Keratinocyte (primary cell): ENCODE results near the gene DMPK. TPM values are rescaled to one million over a fixed set of nuclear protein-coding genes. Genes with fewer than 3 reads are reported as not detected.
A peak's percentile ranks its signal among the peaks of the same experiment; 100 is the strongest.

Experiments used
- DNase-seq: peaks from one replicate; pipeline ENCODE4 v3.0.0-alpha.2; 2011; ENCODE audit warnings: low read depth, missing footprints, low spot score
- FAIRE-seq: peaks from 2 replicates; lab custom pipeline; 2011; peaks lifted over from hg19 to GRCh38; lab: Jason Lieb, UNC
- H2AFZ ChIP-seq: 2 replicates; pipeline ENCODE4 v1.6.0; 2012; ENCODE audit warnings: low read length, control low read depth, inconsistent platforms; ENCODE audit not compliant: control insufficient read depth
- H3K27ac ChIP-seq: 2 replicates; pipeline ENCODE4 v1.5.1; 2011; ENCODE audit warnings: low read length; ENCODE audit not compliant: control insufficient read depth, insufficient read depth
- H3K27me3 ChIP-seq: 3 replicates; pipeline ENCODE4 v1.6.0; 2011; ENCODE audit warnings: low read length; ENCODE audit not compliant: control insufficient read depth, insufficient read depth; ENCODE audit errors: extremely low read depth
- H3K36me3 ChIP-seq, 2 experiments: 2 replicates in 1 of 2; 3 replicates in 1 of 2; pipeline ENCODE4 v1.5.1; 2011; ENCODE audit warnings: low read length in 2 of 2, mild to moderate bottlenecking in 1 of 2; ENCODE audit not compliant: control insufficient read depth in 2 of 2, insufficient read depth in 2 of 2; ENCODE audit errors: extremely low read depth in 1 of 2
- H3K4me1 ChIP-seq: 3 replicates; pipeline ENCODE4 v1.5.1; 2011; ENCODE audit warnings: low read length; ENCODE audit not compliant: control insufficient read depth, insufficient read depth; ENCODE audit errors: extremely low read depth
- H3K4me2 ChIP-seq: 3 replicates; pipeline ENCODE4 v1.6.0; 2011; ENCODE audit warnings: low read depth, low read length; ENCODE audit not compliant: control insufficient read depth, insufficient read depth; ENCODE audit errors: extremely low read depth
- H3K4me3 ChIP-seq, 3 experiments: fragments of 200-600 bp in 1 of 3; sonication (generic) in 1 of 3; 2 replicates in 2 of 3; 3 replicates in 1 of 3; pipeline ENCODE4 v1.5.1; 2011 to 2016; ENCODE audit warnings: low read length in 3 of 3, mild to moderate bottlenecking in 3 of 3, control low read depth in 2 of 3, inconsistent platforms in 1 of 3, low read depth in 1 of 3, mixed read lengths in 1 of 3, mixed run types in 1 of 3, moderate library complexity in 1 of 3; ENCODE audit not compliant: control insufficient read depth in 2 of 3, insufficient read depth in 2 of 3; ENCODE audit errors: extremely low read depth in 1 of 3
- H3K79me2 ChIP-seq: 2 replicates; pipeline ENCODE4 v1.6.0; 2012; ENCODE audit warnings: low read length; ENCODE audit not compliant: control insufficient read depth, insufficient read depth
- H3K9ac ChIP-seq: 3 replicates; pipeline ENCODE4 v1.6.0; 2011; ENCODE audit warnings: low read length; ENCODE audit not compliant: control insufficient read depth, insufficient read depth; ENCODE audit errors: extremely low read depth
- H3K9me1 ChIP-seq: 3 replicates; pipeline ENCODE4 v1.6.0; 2011; ENCODE audit warnings: low read length; ENCODE audit not compliant: control insufficient read depth, insufficient read depth; ENCODE audit errors: extremely low read depth
- H3K9me3 ChIP-seq: 2 replicates; pipeline ENCODE4 v1.5.1; 2012; ENCODE audit warnings: low read depth, low read length; ENCODE audit not compliant: control insufficient read depth
- H4K20me1 ChIP-seq: 3 replicates; pipeline ENCODE4 v1.6.0; 2011; ENCODE audit warnings: low read length; ENCODE audit not compliant: control insufficient read depth, insufficient read depth; ENCODE audit errors: extremely low read depth
- EZH2 ChIP-seq: IDR thresholded peaks from one replicate; pipeline ENCODE4 v1.6.1; 2012; ENCODE audit warnings: inconsistent platforms, mild to moderate bottlenecking, low read length, moderate library complexity
- dilution Hi-C: fragments of 300-500 bp; cut with MboI; formaldehyde crosslinking; loops from one replicate; pipeline ENCODE4 v1.7.0; 2020; ENCODE audit warnings: low sequenced_read_pairs; ENCODE audit not compliant: extremely low pct_ligation_motif_present
- polyA plus RNA-seq, 5 experiments: library from polyadenylated mRNA; depleted of rRNA in 3 of 5; stranded (reverse) in 3 of 5; stranded (forward) in 1 of 5; unstranded in 1 of 5; fragments of >200 nt; gene quantifications; 1 replicate in 1 of 5; 2 replicates in 3 of 5; 3 replicates in 1 of 5; pipeline versions ENCODE4 v1.2.1 to v1.2.3, GENCODE V29; 2011 to 2012; ENCODE audit warnings: missing spikeins in 2 of 5, low read depth in 1 of 5, low replicate concordance in 1 of 5
- TF ChIP-seq, protein P1 (sequence below), 3 experiments: IDR thresholded peaks in 1 of 3; conservative IDR thresholded peaks in 1 of 3; optimal IDR thresholded peaks in 1 of 3; 2 replicates in 2 of 3; 3 replicates in 1 of 3; pipeline versions ENCODE3 to v1.5.1; 2011; ENCODE audit warnings: low read length in 3 of 3, mild to moderate bottlenecking in 3 of 3, moderate library complexity in 2 of 3, control low read depth in 1 of 3, inconsistent platforms in 1 of 3; ENCODE audit not compliant: insufficient read depth in 2 of 3; ENCODE audit errors: extremely low read depth in 1 of 3

The DMPK gene
- polyA plus RNA-seq, 1 donor (not counting 4 experiments of a cell fraction or from before 2014, with no cell fraction given), result 7.0 TPM

DNA sequence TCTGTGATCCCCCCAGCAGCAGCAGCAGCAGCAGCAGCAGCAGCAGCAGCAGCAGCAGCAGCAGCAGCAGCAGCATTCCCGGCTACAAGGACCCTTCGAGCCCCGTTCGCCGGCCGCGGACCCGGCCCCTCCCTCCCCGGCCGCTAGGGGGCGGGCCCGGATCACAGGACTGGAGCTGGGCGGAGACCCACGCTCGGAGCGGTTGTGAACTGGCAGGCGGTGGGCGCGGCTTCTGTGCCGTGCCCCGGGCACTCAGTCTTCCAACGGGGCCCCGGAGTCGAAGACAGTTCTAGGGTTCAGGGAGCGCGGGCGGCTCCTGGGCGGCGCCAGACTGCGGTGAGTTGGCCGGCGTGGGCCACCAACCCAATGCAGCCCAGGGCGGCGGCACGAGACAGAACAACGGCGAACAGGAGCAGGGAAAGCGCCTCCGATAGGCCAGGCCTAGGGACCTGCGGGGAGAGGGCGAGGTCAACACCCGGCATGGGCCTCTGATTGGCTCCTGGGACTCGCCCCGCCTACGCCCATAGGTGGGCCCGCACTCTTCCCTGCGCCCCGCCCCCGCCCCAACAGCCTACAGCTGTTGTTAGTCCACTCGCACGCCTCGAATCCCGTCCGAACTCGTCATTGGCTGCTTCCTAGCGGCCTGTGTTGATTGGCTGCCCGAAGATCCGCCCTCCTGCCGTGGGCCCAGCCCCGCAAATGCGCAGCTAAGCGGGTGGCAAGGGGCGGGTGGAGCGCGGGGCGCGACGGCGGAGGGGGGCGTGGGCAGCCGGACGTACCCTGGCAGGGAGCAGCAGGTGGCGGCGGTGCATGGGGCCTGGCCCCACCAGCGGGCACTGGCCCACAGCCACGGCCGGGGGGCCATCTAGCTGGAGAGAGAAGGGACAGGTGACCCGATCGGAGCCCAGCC lies 11.8 kb downstream of the DMPK start:
- peak overlapping the region; percentile 72 for H3K9ac ChIP-seq
- dilution Hi-C loops, result no loop called here
- H3K27me3 ChIP-seq, result no peaks in the 10 kb centered on the region
- peaks cover 0 to 4% of the 10 kb centered on the region in 2 experiments for H3K36me3 ChIP-seq
- H3K27ac ChIP-seq, result peak overlapping the region; percentile 54
- FAIRE-seq (peak; percentile 70), DNase-seq (peak; percentile 92)
- peak overlapping the region; percentile 98 for H3K4me2 ChIP-seq
- no peaks in the 10 kb centered on the region for H3K9me3 ChIP-seq
- peak overlapping the region; percentile 43 for H2AFZ ChIP-seq
- peak overlapping the region; percentile 41 to 80 (median 73) for H3K4me3 ChIP-seq
- H3K79me2 ChIP-seq, result no peaks in the 10 kb centered on the region
- peaks cover 15% of the 10 kb centered on the region for H3K4me1 ChIP-seq
- peaks cover 6% of the 10 kb centered on the region for H4K20me1 ChIP-seq
- TF ChIP-seq, protein P1, sequence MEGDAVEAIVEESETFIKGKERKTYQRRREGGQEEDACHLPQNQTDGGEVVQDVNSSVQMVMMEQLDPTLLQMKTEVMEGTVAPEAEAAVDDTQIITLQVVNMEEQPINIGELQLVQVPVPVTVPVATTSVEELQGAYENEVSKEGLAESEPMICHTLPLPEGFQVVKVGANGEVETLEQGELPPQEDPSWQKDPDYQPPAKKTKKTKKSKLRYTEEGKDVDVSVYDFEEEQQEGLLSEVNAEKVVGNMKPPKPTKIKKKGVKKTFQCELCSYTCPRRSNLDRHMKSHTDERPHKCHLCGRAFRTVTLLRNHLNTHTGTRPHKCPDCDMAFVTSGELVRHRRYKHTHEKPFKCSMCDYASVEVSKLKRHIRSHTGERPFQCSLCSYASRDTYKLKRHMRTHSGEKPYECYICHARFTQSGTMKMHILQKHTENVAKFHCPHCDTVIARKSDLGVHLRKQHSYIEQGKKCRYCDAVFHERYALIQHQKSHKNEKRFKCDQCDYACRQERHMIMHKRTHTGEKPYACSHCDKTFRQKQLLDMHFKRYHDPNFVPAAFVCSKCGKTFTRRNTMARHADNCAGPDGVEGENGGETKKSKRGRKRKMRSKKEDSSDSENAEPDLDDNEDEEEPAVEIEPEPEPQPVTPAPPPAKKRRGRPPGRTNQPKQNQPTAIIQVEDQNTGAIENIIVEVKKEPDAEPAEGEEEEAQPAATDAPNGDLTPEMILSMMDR (optimal IDR thresholded peaks at IDR 0.05 in 1 of 3, IDR thresholded peaks at IDR 0.05 in 1 of 3, conservative IDR thresholded peaks at IDR 0.05 in 1 of 3; ENCODE audit: extremely low read depth in 1 of 3, insufficient read depth in 2 of 3, low read length in 3 of 3), result peak; percentile 57 to 95 (median 74)
- no peak for TF ChIP-seq EZH2
- H3K9me1 ChIP-seq, result no peaks in the 10 kb centered on the region

DNA sequence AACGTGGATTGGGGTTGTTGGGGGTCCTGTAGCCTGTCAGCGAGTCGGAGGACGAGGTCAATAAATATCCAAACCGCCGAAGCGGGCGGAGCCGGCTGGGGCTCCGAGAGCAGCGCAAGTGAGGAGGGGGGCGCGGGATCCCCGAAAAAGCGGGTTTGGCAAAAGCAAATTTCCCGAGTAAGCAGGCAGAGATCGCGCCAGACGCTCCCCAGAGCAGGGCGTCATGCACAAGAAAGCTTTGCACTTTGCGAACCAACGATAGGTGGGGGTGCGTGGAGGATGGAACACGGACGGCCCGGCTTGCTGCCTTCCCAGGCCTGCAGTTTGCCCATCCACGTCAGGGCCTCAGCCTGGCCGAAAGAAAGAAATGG lies 12.5 kb downstream of the DMPK start:
- DNase-seq, result no peak
- Histone ChIP-seq H4K20me1 (peaks cover 6% of the 10 kb centered on the region), H3K9ac (peak overlapping the region; percentile 72), H3K4me1 (peaks cover 15% of the 10 kb centered on the region), H2AFZ (no peak overlapping the region), H3K36me3 (peaks cover 0 to 4% of the 10 kb centered on the region in 2 experiments), H3K4me2 (peak overlapping the region; percentile 98), H3K27me3 (no peaks in the 10 kb centered on the region), H3K9me1 (no peaks in the 10 kb centered on the region), H3K27ac (peak overlapping the region; percentile 49), H3K79me2 (no peaks in the 10 kb centered on the region), H3K9me3 (no peaks in the 10 kb centered on the region), H3K4me3 (peak overlapping the region; percentile 41 to 80 (median 73))
- no peak for TF ChIP-seq EZH2
- TF ChIP-seq, protein P1 (optimal IDR thresholded peaks at IDR 0.05 in 1 of 3, IDR thresholded peaks at IDR 0.05 in 1 of 3, conservative IDR thresholded peaks at IDR 0.05 in 1 of 3; ENCODE audit: extremely low read depth in 1 of 3, insufficient read depth in 2 of 3, low read length in 3 of 3), result no peak
- no peak for FAIRE-seq
- dilution Hi-C loops, result no loop called here
